Nephron progenitor cell (in vitro differentiated cells): ENCODE results near the gene SCN11A.

Source experiments
- DNase-seq: peaks from one replicate; pipeline ENCODE4 v3.0.0; 2021
- H3K27ac Mint-ChIP-seq: 2 replicates; pipeline ENCODE4 v1.8.0; 2021; ENCODE audit warnings: mild to moderate bottlenecking, moderate library complexity, mixed read lengths
- H3K27me3 Mint-ChIP-seq: 2 replicates; pipeline ENCODE4 v1.8.0; 2021; ENCODE audit warnings: mild to moderate bottlenecking, low read depth, mixed read lengths; ENCODE audit not compliant: poor library complexity
- H3K36me3 Mint-ChIP-seq: 2 replicates; pipeline ENCODE4 v1.8.0; 2021; ENCODE audit warnings: low read depth, mixed read lengths
- H3K4me1 Mint-ChIP-seq: 2 replicates; pipeline ENCODE4 v1.8.0; 2021; ENCODE audit warnings: mixed read lengths
- H3K4me3 Mint-ChIP-seq: 2 replicates; pipeline ENCODE4 v1.8.0; 2021; ENCODE audit warnings: mild to moderate bottlenecking, moderate library complexity, mixed read lengths
- H3K9me3 Mint-ChIP-seq: 2 replicates; pipeline ENCODE4 v1.8.0; 2021; ENCODE audit warnings: mild to moderate bottlenecking, moderate library complexity, mixed read lengths
- CTCF ChIP-seq: fragments of 200-600 bp; sonication (generic); IDR thresholded peaks from 2 replicates; pipeline ENCODE4 v1.5.0; 2021; ENCODE audit warnings: antibody characterized with exemption

The SCN11A gene

GRCh38 chr3:39051649-39052561 lies at the start of gene SCN11A, which contains the start of gene WDR48:
Gene SCN11A, minus strand, starts transcription at chr3:39051944. Its CDS starts 101,582 bp downstream, at chr3:38950362.
Gene WDR48, plus strand, starts transcription at chr3:39052016. Its CDS starts 10 bp downstream, at chr3:39052026.
- Mint-ChIP-seq H3K27me3 (peaks cover 3% of the 10 kb centered on the region), H3K4me1 (peaks cover 51% of the 10 kb centered on the region), H3K9me3 (no peaks in the 10 kb centered on the region), H3K36me3 (peaks cover 4% of the 10 kb centered on the region), H3K4me3 (peak within 1 kb of the TSS; percentile 99), H3K27ac (peak within 1 kb of the TSS; percentile 98)
- DNase-seq: peak; percentile 91
- TF ChIP-seq CTCF: no peak

GRCh38 chr3:39101022-39101689 lies 49.4 kb upstream of the SCN11A start:
- H3K4me1 Mint-ChIP-seq: peaks cover 29% of the 10 kb centered on the region
- no peaks in the 10 kb centered on the region for H3K27me3 Mint-ChIP-seq
- peak; percentile 45 for TF ChIP-seq CTCF
- peak; percentile 38 for DNase-seq
- no peaks in the 10 kb centered on the region for H3K9me3 Mint-ChIP-seq
- H3K27ac Mint-ChIP-seq: no peak overlapping the region
- peaks cover 8% of the 10 kb centered on the region for H3K36me3 Mint-ChIP-seq
- H3K4me3 Mint-ChIP-seq: no peak overlapping the region

GRCh38 chr3:39100500-39100886 lies 48.7 kb upstream of the SCN11A start:
- peaks cover 11% of the 10 kb centered on the region for H3K36me3 Mint-ChIP-seq
- no peak overlapping the region for H3K27ac Mint-ChIP-seq
- no peaks in the 10 kb centered on the region for H3K9me3 Mint-ChIP-seq
- H3K27me3 Mint-ChIP-seq: no peaks in the 10 kb centered on the region
- H3K4me1 Mint-ChIP-seq: peaks cover 23% of the 10 kb centered on the region
- no peak for DNase-seq
- H3K4me3 Mint-ChIP-seq: no peak overlapping the region
- no peak for TF ChIP-seq CTCF

DNA sequence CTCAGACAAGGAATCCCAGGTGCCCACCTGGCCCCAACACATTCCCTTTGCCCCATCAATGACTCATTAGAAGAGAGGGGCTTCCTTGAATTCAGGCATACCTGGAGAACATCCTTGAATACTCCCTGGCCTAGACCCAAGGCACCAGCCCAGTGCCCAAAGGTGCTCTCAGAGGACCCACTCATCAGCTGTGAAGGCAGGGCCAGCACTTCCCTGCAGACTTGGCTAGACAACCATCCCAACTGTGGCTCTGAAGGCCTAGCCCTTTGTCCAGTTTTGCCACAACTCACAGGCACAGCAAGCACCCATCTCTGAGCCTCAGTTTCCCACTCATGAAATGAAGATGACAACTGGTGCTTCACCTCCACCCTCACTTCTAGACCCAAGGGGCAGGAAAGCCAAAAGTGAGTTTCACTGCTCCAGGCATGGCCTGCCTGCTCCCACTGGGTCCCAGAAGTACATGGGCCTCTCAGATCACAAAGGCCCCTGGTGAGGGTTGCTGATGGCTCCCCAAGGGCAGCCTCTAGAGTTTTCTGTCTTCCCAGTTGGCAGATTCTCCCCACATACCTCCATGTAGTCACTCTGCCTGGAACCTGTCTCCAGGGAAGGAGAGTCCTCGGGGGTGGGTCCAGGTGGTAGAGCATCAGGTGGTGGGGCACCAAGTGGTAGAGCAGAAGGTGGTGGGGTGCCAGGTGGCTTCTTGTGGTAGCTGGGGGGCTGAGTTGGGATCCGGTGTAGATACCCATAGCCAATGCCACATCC lies 48.2 kb upstream of the SCN11A start:
- Mint-ChIP-seq H3K27ac (no peak overlapping the region), H3K4me1 (peaks cover 17% of the 10 kb centered on the region), H3K9me3 (no peaks in the 10 kb centered on the region), H3K4me3 (no peak overlapping the region), H3K27me3 (no peaks in the 10 kb centered on the region), H3K36me3 (peaks cover 14% of the 10 kb centered on the region)
- TF ChIP-seq CTCF: no peak
- no peak for DNase-seq

DNA sequence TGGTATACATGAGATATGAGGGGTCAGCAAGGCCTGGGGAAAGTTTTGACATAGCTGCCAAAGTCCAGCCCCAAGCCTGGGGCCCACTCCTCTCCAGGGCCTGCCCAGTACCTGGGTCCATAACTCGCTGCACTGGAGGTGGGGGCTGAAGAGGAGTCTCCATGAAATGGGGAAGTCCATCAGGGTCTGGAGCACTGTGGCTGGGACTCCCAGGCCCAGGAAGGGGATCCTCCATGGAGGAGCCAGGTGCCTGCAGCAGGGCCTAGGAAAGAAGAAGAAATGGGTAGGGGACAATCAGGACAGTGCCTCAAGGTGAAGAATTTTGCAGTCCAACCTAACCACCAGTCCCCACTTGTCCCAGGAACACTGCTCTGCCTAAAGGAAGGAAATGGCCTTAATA lies 47.5 kb upstream of the SCN11A start:
- DNase-seq: no peak
- H3K27me3 Mint-ChIP-seq: no peaks in the 10 kb centered on the region
- H3K9me3 Mint-ChIP-seq: no peaks in the 10 kb centered on the region
- no peak overlapping the region for H3K27ac Mint-ChIP-seq
- H3K4me1 Mint-ChIP-seq: peaks cover 13% of the 10 kb centered on the region
- no peak overlapping the region for H3K4me3 Mint-ChIP-seq
- peaks cover 20% of the 10 kb centered on the region for H3K36me3 Mint-ChIP-seq
- no peak for TF ChIP-seq CTCF
